ENCODE data around the gene MDH1B.
"Not testable (repeated sequence)": the region's sequence is repeated elsewhere in the genome, so short reads cannot be mapped to it uniquely, and the experiment has no call there.

MDH1B gene

GRCh38 chr2:206766057-206766930, 1.2 kb upstream of the MDH1B start:
- DNase-seq, result no peak

GRCh38 chr2:206764673-206765241, 371 bp downstream of the MDH1B start:
- no peak for DNase-seq

- no peak for DNase-seq
Measured at GRCh38 chr2:206756816-206757215, 8.3 kb downstream of the MDH1B start.

- DNase-seq, result no peak
Measured at GRCh38 chr2:206740800-206741199, 24.3 kb downstream of the MDH1B start.

GRCh38 chr2:206739271-206739670, 25.9 kb downstream of the MDH1B start:
- no peak for DNase-seq

- DNase-seq, result no peak
Measured at GRCh38 chr2:206736935-206737334, 28.2 kb downstream of the MDH1B start.

- no peak for DNase-seq
Measured at GRCh38 chr2:206733341-206733740, 31.8 kb downstream of the MDH1B start.

- DNase-seq, result no peak
Measured at GRCh38 chr2:206728277-206729199, 36.6 kb downstream of the MDH1B start.

GRCh38 chr2:206727287-206727686, 37.8 kb downstream of the MDH1B start:
- no peak for DNase-seq

GRCh38 chr2:206723288-206723687, 41.8 kb downstream of the MDH1B start:
- DNase-seq, result no peak

- no peak for DNase-seq
Measured at GRCh38 chr2:206721256-206721920, 43.7 kb downstream of the MDH1B start.

GRCh38 chr2:206718296-206718695, 46.8 kb downstream of the MDH1B start, which contains the start of gene DYTN:
Gene DYTN, minus strand, starts transcription at chr2:206718396. Its CDS starts 117 bp downstream, at chr2:206718279.
- no peak for DNase-seq

- no peak for DNase-seq
Measured at GRCh38 chr2:206716623-206717022, 48.5 kb downstream of the MDH1B start.

- DNase-seq, result not testable (repeated sequence)
Measured at GRCh38 chr2:206715183-206715582, 49.9 kb downstream of the MDH1B start.

GRCh38 chr2:206713746-206714145, 51.4 kb downstream of the MDH1B start:
- DNase-seq, result no peak

- no peak for DNase-seq
Measured at GRCh38 chr2:206708286-206708685, 56.8 kb downstream of the MDH1B start.

- DNase-seq, result no peak
Measured at GRCh38 chr2:206707164-206707701, 57.9 kb downstream of the MDH1B start.

GRCh38 chr2:206701952-206702605, 63.0 kb downstream of the MDH1B start:
- DNase-seq, result no peak

GRCh38 chr2:206700156-206700555, 65.0 kb downstream of the MDH1B start:
- DNase-seq, result no peak

- no peak for DNase-seq
Measured at GRCh38 chr2:206698811-206699210, 66.3 kb downstream of the MDH1B start.

GRCh38 chr2:206696910-206697309, 68.2 kb downstream of the MDH1B start:
- DNase-seq, result no peak

Data from activated CD4-positive, alpha-beta T cell treated with anti-CD3 and anti-CD28 coated beads, Interleukin-2, amount 50 U/mL, for 4 hours (primary cell).